Tibial nerve (tissue), 4 donors: ENCODE measurements around the gene CEACAM4.

Experiments
- EP300 ChIP-seq, 2 donors: sonication (generic); formaldehyde crosslinking; IDR thresholded peaks; one replicate each; pipeline ENCODE4 v1.6.1; 2017; ENCODE audit warnings: antibody characterized with exemption in 2 of 2, mild to moderate bottlenecking in 1 of 2
- POLR2A ChIP-seq, 2 donors: fragments of 450-650 bp; IDR thresholded peaks; one replicate each; pipeline ENCODE4 v1.6.1; 2017; ENCODE audit warnings: antibody characterized with exemption in 2 of 2, mild to moderate bottlenecking in 2 of 2, moderate library complexity in 2 of 2
- TF ChIP-seq, protein P1 (sequence below), 5 experiments: fragments of 200-600 bp in 3 of 5; fragments of 450-650 bp in 2 of 5; sonication (generic) in 3 of 5; IDR thresholded peaks; one replicate each; pipeline ENCODE4 v1.5.1; 2016 to 2019; ENCODE audit warnings: antibody characterized with exemption in 5 of 5, mild to moderate bottlenecking in 3 of 5, moderate library complexity in 2 of 5

DNA sequence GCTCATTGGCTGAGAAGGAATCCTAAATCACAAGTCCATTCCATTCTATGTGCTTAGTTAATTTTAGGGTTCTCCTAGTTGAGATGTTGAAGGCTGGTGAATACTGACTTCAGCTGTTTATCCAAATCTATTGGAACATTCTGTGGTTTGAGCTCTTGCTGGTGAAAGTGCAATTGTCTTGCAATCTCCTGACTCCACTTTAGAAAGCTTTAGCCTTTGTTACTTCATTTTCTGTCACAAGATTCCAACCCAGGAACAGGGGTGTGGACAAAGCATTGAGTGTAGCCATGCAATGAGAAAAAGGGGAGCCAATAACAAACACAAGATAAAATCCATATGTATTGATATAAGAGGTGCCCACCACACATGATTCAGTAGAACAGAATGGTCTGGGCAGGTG, 35.9 kb downstream of the CEACAM4 start:
- TF ChIP-seq, protein P1, sequence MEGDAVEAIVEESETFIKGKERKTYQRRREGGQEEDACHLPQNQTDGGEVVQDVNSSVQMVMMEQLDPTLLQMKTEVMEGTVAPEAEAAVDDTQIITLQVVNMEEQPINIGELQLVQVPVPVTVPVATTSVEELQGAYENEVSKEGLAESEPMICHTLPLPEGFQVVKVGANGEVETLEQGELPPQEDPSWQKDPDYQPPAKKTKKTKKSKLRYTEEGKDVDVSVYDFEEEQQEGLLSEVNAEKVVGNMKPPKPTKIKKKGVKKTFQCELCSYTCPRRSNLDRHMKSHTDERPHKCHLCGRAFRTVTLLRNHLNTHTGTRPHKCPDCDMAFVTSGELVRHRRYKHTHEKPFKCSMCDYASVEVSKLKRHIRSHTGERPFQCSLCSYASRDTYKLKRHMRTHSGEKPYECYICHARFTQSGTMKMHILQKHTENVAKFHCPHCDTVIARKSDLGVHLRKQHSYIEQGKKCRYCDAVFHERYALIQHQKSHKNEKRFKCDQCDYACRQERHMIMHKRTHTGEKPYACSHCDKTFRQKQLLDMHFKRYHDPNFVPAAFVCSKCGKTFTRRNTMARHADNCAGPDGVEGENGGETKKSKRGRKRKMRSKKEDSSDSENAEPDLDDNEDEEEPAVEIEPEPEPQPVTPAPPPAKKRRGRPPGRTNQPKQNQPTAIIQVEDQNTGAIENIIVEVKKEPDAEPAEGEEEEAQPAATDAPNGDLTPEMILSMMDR (IDR thresholded peaks at IDR 0.05): no peak
- no peak for TF ChIP-seq POLR2A (IDR thresholded peaks at IDR 0.05)
- TF ChIP-seq EP300 (IDR thresholded peaks at IDR 0.05): no peak
